Lung (tissue), 12 donors: ENCODE data around the gene ACSF3. TPM values are rescaled to one million over a fixed set of nuclear protein-coding genes. Genes with fewer than 3 reads are reported as not detected.
A peak's percentile ranks its signal among the peaks of the same experiment; 100 is the strongest.
"Not testable (repeated sequence)": the region's sequence is repeated elsewhere in the genome, so short reads cannot be mapped to it uniquely, and the experiment has no call there.

ENCODE experiments used
- ATAC-seq: fragments of 200-7000 bp; cut with Tn5 transposase; one replicate; pipeline ENCODE4 v1.9.1; 2020; ENCODE audit warnings: moderate number of reproducible peaks; ENCODE audit not compliant: insufficient read depth, low FRiP score
- DNase-seq, 3 donors: peaks; one replicate each; pipeline ENCODE4 v3.0.0-alpha.2; 2013 to 2017
- H3K27ac ChIP-seq, 2 donors: one replicate each; pipeline ENCODE4 v1.5.1; 2013; ENCODE audit warnings: mild to moderate bottlenecking in 2 of 2, moderate library complexity in 2 of 2, control low read depth in 1 of 2, inconsistent platforms in 1 of 2, low read depth in 1 of 2, low read length in 1 of 2
- H3K27me3 ChIP-seq, 3 donors: one replicate each; pipeline ENCODE4 v1.5.1; 2013; ENCODE audit warnings: low read length in 2 of 3; ENCODE audit not compliant: control insufficient read depth in 3 of 3, insufficient read depth in 3 of 3
- H3K36me3 ChIP-seq, 4 donors: one replicate each; pipeline ENCODE4 v1.5.1; 2013; ENCODE audit warnings: low read length in 4 of 4, mild to moderate bottlenecking in 1 of 4, moderate library complexity in 1 of 4; ENCODE audit not compliant: control insufficient read depth in 4 of 4, insufficient read depth in 4 of 4
- H3K4me1 ChIP-seq, 5 donors: one replicate each; pipeline ENCODE4 v1.5.1; 2013; ENCODE audit warnings: low read length in 5 of 5, mild to moderate bottlenecking in 2 of 5, moderate library complexity in 1 of 5; ENCODE audit not compliant: control insufficient read depth in 5 of 5, insufficient read depth in 5 of 5
- H3K4me3 ChIP-seq: one replicate; pipeline ENCODE4 v1.5.1; 2013; ENCODE audit warnings: mild to moderate bottlenecking, control low read depth, moderate library complexity
- H3K9ac ChIP-seq, 2 donors: one replicate each; pipeline ENCODE4 v1.5.1; 2013; ENCODE audit warnings: low read length in 2 of 2, control low read depth in 1 of 2; ENCODE audit not compliant: insufficient read depth in 1 of 2
- H3K9me3 ChIP-seq, 4 donors: one replicate each; pipeline ENCODE4 v1.5.1; 2013; ENCODE audit warnings: low read length in 3 of 4, mild to moderate bottlenecking in 1 of 4, moderate library complexity in 1 of 4; ENCODE audit not compliant: control insufficient read depth in 4 of 4, insufficient read depth in 3 of 4
- WGBS, 2 donors: extraction: QIAGEN DNeasy Blood & Tissue Kit; methylation state at CpG; one replicate each; pipeline ENCODE4 v1.1.7; 2013; 5-methylcytosine and 5-hydroxymethylcytosine counted together
- polyA plus RNA-seq, 2 donors: library from polyadenylated mRNA; stranded (reverse); fragments of 200-250 nt; gene quantifications; one replicate each; pipeline ENCODE4 v1.2.1, GENCODE V29; 2013
- total RNA-seq, 2 donors: library from RNA; depleted of rRNA in 1 of 2; stranded (reverse); fragments of >200 nt in 1 of 2; gene quantifications; one replicate each; pipeline ENCODE4 v1.2.1, GENCODE V29; 2014 to 2021
- TF ChIP-seq, protein P1 (sequence below): IDR thresholded peaks from 2 replicates; pipeline ENCODE4 v1.5.1; 2012; ENCODE audit warnings: mild to moderate bottlenecking; ENCODE audit errors: control extremely low read depth, extremely low read depth
- donor health status: control.
- donor health status: control.
- donor health status: Bipolar disorder and iron deficiency.
- donor health status: healthy.
- donor health status: DM: yes; HTN: yes; CAD: no.

Gene ACSF3
- total and polyA plus RNA-seq, 4 donors = 17.4 to 33.6 (median 31.2) TPM

DNA sequence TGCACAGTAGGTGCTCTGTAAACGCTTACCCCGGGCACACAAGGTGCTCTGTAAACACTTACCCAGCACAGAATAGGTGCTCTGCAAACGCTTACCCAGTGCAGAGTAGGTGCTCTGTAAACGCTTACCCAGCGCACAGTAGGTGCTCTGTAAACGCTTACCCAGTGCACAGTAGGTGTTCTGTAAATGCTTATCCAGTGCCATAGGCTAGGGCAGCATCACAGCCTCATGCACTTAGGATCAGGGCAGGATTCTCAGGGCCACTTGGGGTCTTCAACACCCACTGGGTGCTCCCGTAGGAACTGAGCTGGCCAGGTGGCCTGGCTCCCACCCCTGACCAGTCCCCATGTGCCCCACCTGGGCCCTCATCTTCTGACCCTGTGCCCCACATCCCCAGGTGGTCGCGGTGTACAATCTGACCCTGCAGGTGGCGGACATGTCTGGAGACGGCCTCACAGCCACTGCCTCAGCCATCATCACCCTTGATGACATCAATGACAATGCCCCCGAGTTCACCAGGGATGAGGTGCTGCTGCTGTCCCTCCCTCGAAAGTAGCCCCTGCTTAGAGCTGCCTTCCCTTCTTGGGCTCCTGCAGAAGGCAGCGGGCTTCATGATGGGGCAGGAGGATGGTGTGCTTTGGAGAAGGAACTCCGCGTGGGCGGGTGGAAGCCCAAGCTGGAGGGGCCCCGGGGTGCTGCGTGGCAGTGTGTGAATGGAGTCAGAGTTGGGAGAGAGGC is 93.5 kb downstream of the ACSF3 start:
- Histone ChIP-seq H3K36me3 (no peaks in the 10 kb centered on the region), H3K9me3 (no peaks in the 10 kb centered on the region), H3K27ac (no peak overlapping the region), H3K9ac (no peak overlapping the region), H3K4me1 (peaks cover 0 to 2% (median 0%) of the 10 kb centered on the region in 5 donors), H3K4me3 (no peak overlapping the region), H3K27me3 (peaks cover 0 to 12% (median 3%) of the 10 kb centered on the region in 3 donors)
- DNase-seq (peak in 2 of 3 donors; percentile 46 to 60), ATAC-seq (no peak)
- TF ChIP-seq, protein P1, sequence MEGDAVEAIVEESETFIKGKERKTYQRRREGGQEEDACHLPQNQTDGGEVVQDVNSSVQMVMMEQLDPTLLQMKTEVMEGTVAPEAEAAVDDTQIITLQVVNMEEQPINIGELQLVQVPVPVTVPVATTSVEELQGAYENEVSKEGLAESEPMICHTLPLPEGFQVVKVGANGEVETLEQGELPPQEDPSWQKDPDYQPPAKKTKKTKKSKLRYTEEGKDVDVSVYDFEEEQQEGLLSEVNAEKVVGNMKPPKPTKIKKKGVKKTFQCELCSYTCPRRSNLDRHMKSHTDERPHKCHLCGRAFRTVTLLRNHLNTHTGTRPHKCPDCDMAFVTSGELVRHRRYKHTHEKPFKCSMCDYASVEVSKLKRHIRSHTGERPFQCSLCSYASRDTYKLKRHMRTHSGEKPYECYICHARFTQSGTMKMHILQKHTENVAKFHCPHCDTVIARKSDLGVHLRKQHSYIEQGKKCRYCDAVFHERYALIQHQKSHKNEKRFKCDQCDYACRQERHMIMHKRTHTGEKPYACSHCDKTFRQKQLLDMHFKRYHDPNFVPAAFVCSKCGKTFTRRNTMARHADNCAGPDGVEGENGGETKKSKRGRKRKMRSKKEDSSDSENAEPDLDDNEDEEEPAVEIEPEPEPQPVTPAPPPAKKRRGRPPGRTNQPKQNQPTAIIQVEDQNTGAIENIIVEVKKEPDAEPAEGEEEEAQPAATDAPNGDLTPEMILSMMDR = no peak
- 60 to 61% methylated on average over 19 of the region's 19 CpGs for WGBS, 2 donors

DNA sequence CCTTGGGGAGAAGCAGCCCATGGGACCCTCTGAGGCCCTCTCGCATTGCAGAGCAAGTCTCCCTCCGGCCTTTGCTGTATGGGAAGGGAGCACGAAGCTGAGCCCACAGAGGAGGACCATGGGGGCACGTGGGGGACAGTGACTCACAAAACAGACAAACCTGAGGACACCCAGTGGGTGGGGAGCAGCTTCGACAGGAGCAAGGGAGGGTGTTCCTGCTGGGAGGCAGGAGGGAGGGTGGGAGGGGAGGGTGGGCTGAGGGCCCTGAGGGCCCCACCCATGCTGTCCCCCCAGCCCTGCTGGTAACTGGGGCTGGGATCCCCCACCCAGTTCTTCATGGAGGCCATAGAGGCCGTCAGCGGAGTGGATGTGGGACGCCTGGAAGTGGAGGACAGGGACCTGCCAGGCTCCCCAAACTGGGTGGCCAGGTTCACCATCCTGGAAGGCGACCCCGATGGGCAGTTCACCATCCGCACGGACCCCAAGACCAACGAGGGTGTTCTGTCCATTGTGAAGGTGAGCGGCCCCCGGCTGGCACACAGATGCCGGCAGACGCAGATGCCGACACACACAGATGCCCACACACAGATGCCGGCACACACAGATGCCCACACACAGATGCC is 94.2 kb downstream of the ACSF3 start:
- DNase-seq = no peak
- H3K4me1 ChIP-seq = peaks cover 0 to 3% (median 0%) of the 10 kb centered on the region in 5 donors
- 67 to 70% methylated on average over 19 of the region's 19 CpGs for WGBS, 2 donors

DNA sequence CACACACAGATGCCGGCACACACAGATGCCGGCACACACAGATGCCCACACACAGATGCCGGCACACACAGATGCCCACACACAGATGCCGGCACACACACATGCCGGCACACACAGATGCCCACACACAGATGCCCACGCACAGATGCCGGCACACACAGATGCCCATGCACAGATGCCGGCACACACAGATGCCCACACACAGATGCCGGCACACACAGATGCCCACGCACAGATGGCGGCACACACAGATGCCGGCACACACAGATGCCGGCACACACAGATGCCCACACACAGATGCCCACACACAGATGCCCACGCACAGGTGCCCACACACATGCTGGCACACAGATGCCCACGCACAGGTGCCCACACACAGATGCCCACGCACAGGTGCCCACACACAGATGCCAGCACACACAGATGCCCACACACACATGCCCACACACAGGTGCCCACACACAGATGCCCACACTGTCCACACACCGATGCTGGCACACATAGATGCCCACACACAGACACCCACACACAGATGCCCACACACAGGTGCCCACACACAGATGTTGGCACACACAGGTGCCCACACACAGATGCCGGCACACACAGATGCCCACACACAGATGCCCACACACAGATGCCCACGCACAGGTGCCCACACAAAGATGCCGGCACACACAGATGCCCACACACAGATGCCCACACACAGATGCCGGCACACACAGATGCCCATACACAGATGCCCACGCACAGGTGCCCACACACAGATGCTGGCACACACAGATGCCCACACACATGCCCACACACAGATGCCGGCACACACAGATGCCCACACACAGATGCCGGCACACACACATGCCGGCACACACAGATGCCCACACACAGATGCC is 95.1 kb downstream of the ACSF3 start:
- H3K9ac ChIP-seq, H3K4me3 ChIP-seq, ATAC-seq, H3K9me3 ChIP-seq, H3K36me3 ChIP-seq, H3K27ac ChIP-seq, H3K4me1 ChIP-seq, DNase-seq, H3K27me3 ChIP-seq: not testable (repeated sequence)
- 93 to 96% methylated on average over 25 of the region's 25 CpGs for WGBS, 2 donors

More for the DNA sequence above, 94.2 kb downstream of the ACSF3 start:
- no peak overlapping the region for H3K4me3 ChIP-seq
- H3K9ac ChIP-seq = no peak overlapping the region
- peaks cover 0 to 12% (median 3%) of the 10 kb centered on the region in 3 donors for H3K27me3 ChIP-seq
- TF ChIP-seq, protein P1 = no peak
- H3K27ac ChIP-seq = no peak overlapping the region
- H3K9me3 ChIP-seq = no peaks in the 10 kb centered on the region
- no peak for ATAC-seq
- no peaks in the 10 kb centered on the region for H3K36me3 ChIP-seq
